OCI-LY7 (cell line): Measurements from ENCODE around the gene CSRNP3. TPM values are rescaled to one million over a fixed set of nuclear protein-coding genes. Genes with fewer than 3 reads are reported as not detected.

Source experiments
- BruUV-seq: library from RNA; stranded (reverse); fragments of 400-500 nt; replicated peaks from 2 replicates; lab custom pipeline; 2021; lab: Mats Ljungman, UMichigan
- CTCF ChIA-PET: fragments of 300-600 bp; sonication (Branson Sonifier 250); formaldehyde crosslinking; loops from one replicate; lab custom pipeline; 2022; ENCODE audit warnings: antibody characterized with exemption; ENCODE audit not compliant: unreplicated experiment; lab: Charles Lee
- POLR2A ChIA-PET: fragments of 300-600 bp; sonication (Branson Sonifier 250); formaldehyde crosslinking; loops from one replicate; lab custom pipeline; 2022; ENCODE audit warnings: antibody characterized with exemption; lab: Charles Lee
- DNase-seq: peaks from one replicate; pipeline ENCODE4 v3.0.0-alpha.2; 2015; ENCODE audit warnings: low spot score
- H2AFZ ChIP-seq: fragments of 200-600 bp; sonication (generic), shearing (Covaris generic); 2 replicates; pipeline ENCODE4 v1.6.1; 2014; ENCODE audit warnings: mild to moderate bottlenecking, antibody characterized with exemption, low read length, moderate library complexity
- H3K27ac ChIP-seq: fragments of 200-600 bp; sonication (generic); 2 replicates; pipeline ENCODE4 v1.5.1; 2014; ENCODE audit warnings: mixed run types, low read depth, mild to moderate bottlenecking, moderate library complexity, low read length, inconsistent platforms; ENCODE audit not compliant: poor library complexity, severe bottlenecking
- H3K36me3 ChIP-seq: fragments of 200-600 bp; sonication (generic); 2 replicates; pipeline ENCODE4 v1.6.1; 2014; ENCODE audit warnings: mild to moderate bottlenecking, antibody characterized with exemption, low read length, moderate library complexity, mixed read lengths; ENCODE audit not compliant: insufficient read depth
- H3K4me1 ChIP-seq: fragments of 200-600 bp; sonication (generic); 2 replicates; pipeline ENCODE4 v1.5.1; 2014; ENCODE audit warnings: mild to moderate bottlenecking, low read length; ENCODE audit not compliant: insufficient read depth, poor library complexity, severe bottlenecking
- H3K4me2 ChIP-seq: fragments of 200-600 bp; sonication (generic); 2 replicates; pipeline ENCODE4 v1.6.1; 2014; ENCODE audit warnings: mild to moderate bottlenecking, low read length
- H3K4me3 ChIP-seq: fragments of 200-600 bp; sonication (generic); 2 replicates; pipeline ENCODE4 v1.5.1; 2014; ENCODE audit warnings: mild to moderate bottlenecking, low read depth, low read length; ENCODE audit not compliant: poor library complexity, severe bottlenecking
- H3K79me2 ChIP-seq: fragments of 200-600 bp; sonication (generic); 2 replicates; pipeline ENCODE4 v1.6.1; 2016; ENCODE audit warnings: low read depth, mild to moderate bottlenecking, low read length, moderate library complexity, mixed read lengths; ENCODE audit not compliant: insufficient read depth
- H3K9me2 ChIP-seq: fragments of 200-600 bp; sonication (generic); 2 replicates; pipeline ENCODE4 v1.6.1; 2016; ENCODE audit warnings: mild to moderate bottlenecking, low read length, mixed read lengths; ENCODE audit not compliant: insufficient read depth
- H3K9me3 ChIP-seq: fragments of 200-600 bp; sonication (generic); 2 replicates; pipeline ENCODE4 v1.6.1; 2014; ENCODE audit warnings: mild to moderate bottlenecking, mixed run types, low read length, mixed read lengths
- H4K20me1 ChIP-seq: fragments of 200-600 bp; sonication (generic); 2 replicates; pipeline ENCODE4 v1.6.1; 2014; ENCODE audit warnings: mild to moderate bottlenecking, antibody characterized with exemption, low read length, moderate library complexity, mixed read lengths; ENCODE audit not compliant: insufficient read depth
- EZH2phosphoT487 ChIP-seq: fragments of 200-600 bp; sonication (generic); IDR thresholded peaks from 2 replicates; pipeline ENCODE4 v1.6.1; 2018; ENCODE audit warnings: low read depth, borderline replicate concordance, mild to moderate bottlenecking, mixed run types, antibody characterized with exemption, low read length, moderate library complexity, mixed read lengths
- intact Hi-C: fragments of 100-400 bp; cut with micrococcal nuclease; formaldehyde crosslinking; loops from one replicate; pipeline ENCODE4 v1.10.0; 2022; ENCODE audit not compliant: unreplicated experiment
- total RNA-seq, 2 experiments: library from RNA; depleted of rRNA in 1 of 2; stranded (reverse); fragments of >200 nt in 1 of 2; shearing (Covaris generic) in 1 of 2; gene quantifications; 2 replicates each; pipeline ENCODE4 v1.2.3, GENCODE V29; 2014 to 2022
- TF ChIP-seq, protein P1 (sequence below): fragments of 200-600 bp; sonication (generic); conservative IDR thresholded peaks from 2 replicates; pipeline ENCODE4 v1.5.1; 2014; ENCODE audit warnings: mild to moderate bottlenecking, antibody characterized with exemption, low read length, moderate library complexity, mixed read lengths

The CSRNP3 gene
- total RNA-seq, 2 experiments from 2014 or later = 0.44 to 1.4 TPM

- ChIA-PET CTCF (no interaction called here), POLR2A (interaction anchor here (0.9 to 2.0 kb wide), 3 partner anchors 26 to 60 kb away, joined by 3 to 8 read pairs (median 7); no protein-coding TSS in a partner anchor)
These were observed 164.8 kb downstream of the CSRNP3 start for GRCh38 chr2:165634282-165634681.

DNA sequence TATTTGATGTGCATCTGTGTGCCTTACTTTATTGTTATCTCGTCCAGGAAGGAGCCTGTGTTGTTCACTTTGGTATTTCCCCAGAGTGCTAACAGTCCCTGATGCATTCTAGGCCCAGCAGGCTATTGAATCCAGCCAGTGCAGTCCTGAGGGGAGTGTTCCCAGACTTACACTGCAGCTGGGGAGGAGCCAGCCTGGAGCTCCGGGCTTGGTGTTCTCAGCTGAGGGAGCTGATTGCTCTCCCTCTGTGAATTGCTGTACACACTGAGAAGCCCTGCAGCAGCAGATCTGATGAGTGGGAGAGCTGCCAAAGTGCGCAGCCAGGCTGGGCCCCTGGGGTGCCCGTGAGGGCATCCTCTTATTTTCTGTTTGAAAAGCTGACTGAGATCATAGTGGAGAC is 165.4 kb downstream of the CSRNP3 start:
- ChIA-PET CTCF (interaction anchor here (1.0 kb wide), 1 partner anchor 8 kb away, joined by 3 read pairs; no protein-coding TSS in a partner anchor), POLR2A (no interaction called here)
- H3K79me2 ChIP-seq = no peaks in the 10 kb centered on the region
- no peaks in the 10 kb centered on the region for H4K20me1 ChIP-seq
- no peak overlapping the region for H3K4me3 ChIP-seq
- BruUV-seq = no TSS peak
- no peak overlapping the region for H2AFZ ChIP-seq
- TF ChIP-seq EZH2phosphoT487 = no peak
- TF ChIP-seq, protein P1, sequence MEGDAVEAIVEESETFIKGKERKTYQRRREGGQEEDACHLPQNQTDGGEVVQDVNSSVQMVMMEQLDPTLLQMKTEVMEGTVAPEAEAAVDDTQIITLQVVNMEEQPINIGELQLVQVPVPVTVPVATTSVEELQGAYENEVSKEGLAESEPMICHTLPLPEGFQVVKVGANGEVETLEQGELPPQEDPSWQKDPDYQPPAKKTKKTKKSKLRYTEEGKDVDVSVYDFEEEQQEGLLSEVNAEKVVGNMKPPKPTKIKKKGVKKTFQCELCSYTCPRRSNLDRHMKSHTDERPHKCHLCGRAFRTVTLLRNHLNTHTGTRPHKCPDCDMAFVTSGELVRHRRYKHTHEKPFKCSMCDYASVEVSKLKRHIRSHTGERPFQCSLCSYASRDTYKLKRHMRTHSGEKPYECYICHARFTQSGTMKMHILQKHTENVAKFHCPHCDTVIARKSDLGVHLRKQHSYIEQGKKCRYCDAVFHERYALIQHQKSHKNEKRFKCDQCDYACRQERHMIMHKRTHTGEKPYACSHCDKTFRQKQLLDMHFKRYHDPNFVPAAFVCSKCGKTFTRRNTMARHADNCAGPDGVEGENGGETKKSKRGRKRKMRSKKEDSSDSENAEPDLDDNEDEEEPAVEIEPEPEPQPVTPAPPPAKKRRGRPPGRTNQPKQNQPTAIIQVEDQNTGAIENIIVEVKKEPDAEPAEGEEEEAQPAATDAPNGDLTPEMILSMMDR = no peak
- no peaks in the 10 kb centered on the region for H3K9me2 ChIP-seq
- H3K36me3 ChIP-seq = no peaks in the 10 kb centered on the region
- DNase-seq = no peak
- intact Hi-C loops = no loop called here
- H3K4me2 ChIP-seq = no peak overlapping the region
- H3K4me1 ChIP-seq = peaks cover 6% of the 10 kb centered on the region
- no peaks in the 10 kb centered on the region for H3K9me3 ChIP-seq
- no peak overlapping the region for H3K27ac ChIP-seq

More at GRCh38 chr2:165634282-165634681, 164.8 kb downstream of the CSRNP3 start:
- Histone ChIP-seq H3K4me1 (peaks cover 9% of the 10 kb centered on the region), H3K27ac (no peak overlapping the region), H3K4me3 (no peak overlapping the region), H3K4me2 (no peak overlapping the region), H2AFZ (no peak overlapping the region), H3K9me2 (no peaks in the 10 kb centered on the region), H3K36me3 (no peaks in the 10 kb centered on the region), H3K9me3 (no peaks in the 10 kb centered on the region), H3K79me2 (no peaks in the 10 kb centered on the region), H4K20me1 (no peaks in the 10 kb centered on the region)
- BruUV-seq = no TSS peak
- intact Hi-C loops = no loop called here
- TF ChIP-seq, protein P1 = no peak
- TF ChIP-seq EZH2phosphoT487 = no peak
- DNase-seq = no peak

DNA sequence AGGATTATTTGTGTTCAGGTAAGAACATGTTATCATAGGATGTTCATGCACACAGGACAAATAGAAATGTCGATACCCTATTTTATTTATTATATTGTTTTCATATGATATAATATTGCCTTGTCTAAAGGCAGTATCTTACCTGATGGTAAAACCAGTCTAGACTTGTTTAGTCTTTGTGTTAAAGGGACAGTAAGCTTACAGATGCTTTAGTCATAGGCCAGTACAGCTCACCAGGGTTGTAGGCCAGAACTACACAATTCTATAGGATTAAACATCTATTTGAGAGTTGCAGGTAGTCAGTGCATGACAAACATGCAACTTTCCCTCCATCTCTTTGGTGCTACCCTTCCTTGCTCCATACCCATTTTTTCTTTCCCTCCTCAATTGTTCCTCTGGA is 166.0 kb downstream of the CSRNP3 start:
- intact Hi-C loops = no loop called here
- Histone ChIP-seq H3K27ac (no peak overlapping the region), H3K9me2 (no peaks in the 10 kb centered on the region), H4K20me1 (no peaks in the 10 kb centered on the region), H3K79me2 (no peaks in the 10 kb centered on the region), H3K4me3 (no peak overlapping the region), H2AFZ (no peak overlapping the region), H3K9me3 (no peaks in the 10 kb centered on the region), H3K4me1 (no peaks in the 10 kb centered on the region), H3K4me2 (no peak overlapping the region), H3K36me3 (no peaks in the 10 kb centered on the region)
- TF ChIP-seq EZH2phosphoT487 = no peak
- TF ChIP-seq, protein P1 = no peak
- POLR2A ChIA-PET = interaction anchor here (0.6 to 1.2 kb wide), 2 partner anchors 18 to 318 kb away, joined by 3 to 4 read pairs; partner anchors contain the start of gene TTC21B
- CTCF ChIA-PET = interaction anchor here (1.0 kb wide), 1 partner anchor 9 kb away, joined by 3 read pairs; no protein-coding TSS in a partner anchor
- DNase-seq = no peak
- no TSS peak for BruUV-seq
